NCI-H146 treated with DMSO at 0.1 percent for 48 hours (cell line): ENCODE data around the gene GSTM5.
"Not testable (repeated sequence)": the region's sequence is repeated elsewhere in the genome, so short reads cannot be mapped to it uniquely, and the experiment has no call there.

Experiments used
- DNase-seq: peaks from one replicate; lab custom pipeline; 2025; ENCODE audit not compliant: unreplicated experiment; lab: John Stamatoyannopoulos, UW

The GSTM5 gene

DNA sequence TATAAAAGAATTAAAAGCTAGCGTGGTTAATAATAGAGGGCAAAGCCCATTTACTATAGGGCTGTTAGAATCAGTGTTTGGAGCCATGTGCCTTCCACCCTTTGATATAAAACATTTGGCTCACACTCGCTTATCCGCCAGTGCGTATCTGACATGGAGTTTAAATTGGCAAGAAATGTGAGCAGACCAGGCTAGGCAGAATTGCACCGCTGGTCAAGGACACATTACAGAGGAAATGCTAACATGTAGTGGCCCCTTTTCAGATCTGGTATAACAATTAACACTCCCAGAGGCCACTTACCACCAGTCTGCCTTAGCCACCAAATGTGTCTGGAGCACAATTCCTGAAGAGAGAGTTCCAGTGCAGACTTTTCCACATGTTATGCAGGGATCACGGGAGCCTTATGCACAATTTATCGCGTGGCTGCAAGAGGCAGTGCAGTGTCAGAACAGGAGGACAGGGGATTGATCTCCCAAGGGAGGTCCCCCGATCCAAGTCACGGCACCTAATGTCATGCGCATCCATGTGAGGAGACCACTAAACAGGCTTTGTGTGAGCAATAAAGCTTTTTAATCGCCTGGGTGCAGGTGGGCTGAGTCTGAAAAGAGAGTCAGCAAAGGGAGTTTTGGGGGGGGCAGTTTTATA is 14.8 kb downstream of the GSTM5 start:
- no peak for DNase-seq

DNA sequence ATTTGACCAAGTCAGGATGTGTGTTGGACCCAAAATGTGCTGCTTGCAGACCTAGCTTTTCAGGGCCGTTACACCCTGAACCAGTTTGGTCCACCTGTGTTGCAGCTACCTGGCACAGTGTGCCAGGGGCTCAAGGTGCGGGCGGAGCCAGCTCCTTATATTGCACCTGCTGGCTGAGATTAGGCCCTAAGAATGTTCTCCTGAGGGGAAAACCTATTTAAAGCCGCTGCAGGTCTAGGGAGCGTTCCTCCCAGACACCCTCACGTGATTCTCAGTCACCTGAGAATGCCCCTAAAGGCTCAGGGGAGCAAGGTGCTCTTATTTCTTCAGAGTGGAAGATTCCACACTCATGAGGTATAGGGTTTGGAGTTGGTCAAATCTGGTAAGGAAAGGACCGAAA is 16.8 kb downstream of the GSTM5 start:
- no peak for DNase-seq

DNA sequence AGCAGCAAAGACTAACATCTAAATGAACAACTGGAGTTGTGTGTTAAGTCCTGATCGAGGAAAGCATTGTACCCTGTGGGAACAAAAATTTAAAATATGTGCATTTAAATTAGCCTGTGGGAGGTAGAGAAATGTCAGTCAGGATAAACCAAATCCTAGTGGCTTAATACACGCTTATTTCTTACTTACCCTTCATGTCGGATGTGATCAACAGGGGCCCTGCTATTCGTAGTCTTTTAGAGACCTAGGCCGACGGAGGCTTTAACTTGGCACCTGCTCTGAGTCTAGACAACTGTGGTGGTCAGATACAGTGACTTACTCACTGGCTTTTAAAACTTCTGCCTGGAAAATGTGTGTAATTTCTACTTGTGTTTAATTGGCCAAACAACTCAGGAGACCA is 18.6 kb downstream of the GSTM5 start:
- no peak for DNase-seq

GRCh38 chr1:109732390-109732881 is 20.4 kb downstream of the GSTM5 start:
- no peak for DNase-seq

DNA sequence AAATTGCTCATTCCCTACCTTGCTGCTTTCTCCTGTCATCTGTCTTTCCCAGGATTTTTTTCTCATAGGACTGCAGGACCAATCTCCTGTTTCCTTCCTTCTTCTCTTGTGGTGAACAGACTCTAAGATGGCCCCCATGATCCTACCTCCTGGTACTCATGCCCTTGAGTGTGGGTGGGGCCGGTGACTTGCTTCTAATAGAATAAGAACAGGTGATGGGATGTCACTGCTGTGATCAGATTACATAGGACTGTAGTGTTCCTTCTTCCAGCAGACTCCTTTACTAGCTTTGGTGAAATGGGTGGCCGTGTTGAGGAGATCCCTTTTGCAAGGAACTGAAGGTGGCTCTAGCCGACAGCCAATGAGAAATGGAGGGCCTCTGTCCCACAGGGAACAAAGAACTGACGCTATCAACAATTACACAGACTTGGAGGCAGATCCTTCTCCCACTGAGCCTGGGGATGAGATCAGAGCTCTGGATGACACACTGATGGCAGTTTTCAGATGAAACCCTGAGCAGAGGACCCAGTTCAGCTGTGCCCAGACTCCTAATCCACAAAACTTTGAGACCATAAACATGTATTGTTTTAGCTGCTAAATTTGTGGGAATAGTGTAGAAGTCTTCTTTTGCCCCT is 21.3 kb downstream of the GSTM5 start:
- no peak for DNase-seq

DNA sequence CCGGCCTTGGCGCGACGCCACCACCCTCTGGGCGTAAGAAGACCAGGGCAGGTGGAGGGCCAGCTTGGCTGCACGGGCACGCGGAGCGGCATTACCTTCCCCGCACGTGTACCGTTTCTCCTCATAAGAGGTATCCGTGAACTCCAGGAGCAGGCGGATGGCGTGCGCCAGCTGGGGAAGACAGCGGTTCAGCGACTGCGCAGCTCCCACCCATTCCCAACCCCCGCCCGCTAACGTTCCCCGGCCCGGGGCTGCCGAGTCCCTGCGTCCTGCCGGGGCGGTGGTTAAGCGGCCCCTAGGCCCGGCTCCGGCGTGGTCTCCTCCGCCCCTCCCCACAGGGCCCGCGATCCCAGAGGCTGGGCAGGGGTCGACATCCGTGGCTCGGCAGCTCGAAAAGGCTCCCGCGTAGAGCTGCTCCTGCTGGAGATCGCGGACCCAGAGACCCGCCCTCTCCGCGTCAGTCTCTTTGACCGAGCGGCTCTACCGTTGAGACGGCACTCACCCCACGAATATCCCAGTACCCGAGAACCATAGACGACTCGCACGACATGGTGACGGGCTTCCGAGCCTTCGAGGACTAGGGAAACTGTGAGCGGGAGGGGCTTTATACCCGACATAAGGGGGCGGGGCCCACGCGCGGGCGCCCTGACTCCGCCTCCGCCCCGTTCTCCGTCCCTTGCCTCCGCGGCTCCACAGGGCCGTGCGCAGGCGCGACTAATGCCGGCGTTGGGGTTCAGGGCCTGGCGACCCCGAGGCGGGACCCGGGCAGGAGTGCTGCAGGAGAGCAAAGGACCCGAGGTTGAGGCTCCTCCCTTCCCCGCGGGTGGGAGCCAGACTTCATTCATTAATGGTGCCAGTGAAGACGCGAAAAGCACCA is 27.9 kb downstream of the GSTM5 start:
- DNase-seq: peak; percentile 73

- no peak for DNase-seq
Observed at GRCh38 chr1:109740615-109741373, 28.7 kb downstream of the GSTM5 start, which contains the start of gene GSTM3. TSS of gene GSTM3 (minus strand) at chr1:109741038. CDS start at chr1:109740287, 751 bp downstream.

GRCh38 chr1:109748311-109748710 is 36.3 kb downstream of the GSTM5 start:
- DNase-seq: not testable (repeated sequence)

DNA sequence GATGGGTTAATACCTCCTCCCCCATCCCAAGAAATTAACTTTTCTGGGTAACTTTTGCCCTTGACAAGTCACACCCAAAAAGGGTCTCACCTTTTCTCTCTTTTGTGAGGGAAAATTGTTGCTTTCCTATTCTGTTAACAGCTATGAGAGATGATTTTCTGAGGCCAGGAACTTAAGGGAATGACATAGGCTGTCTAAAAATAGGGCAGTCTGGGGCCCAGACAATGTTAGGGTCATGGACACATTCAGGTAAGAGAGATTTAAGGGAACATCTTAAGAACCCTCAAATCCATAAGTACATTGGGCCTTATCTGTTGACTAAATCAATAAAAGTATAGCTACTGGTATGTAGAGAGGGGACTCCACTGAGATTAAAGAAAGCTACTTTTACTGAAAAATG is 37.2 kb downstream of the GSTM5 start:
- no peak for DNase-seq

DNA sequence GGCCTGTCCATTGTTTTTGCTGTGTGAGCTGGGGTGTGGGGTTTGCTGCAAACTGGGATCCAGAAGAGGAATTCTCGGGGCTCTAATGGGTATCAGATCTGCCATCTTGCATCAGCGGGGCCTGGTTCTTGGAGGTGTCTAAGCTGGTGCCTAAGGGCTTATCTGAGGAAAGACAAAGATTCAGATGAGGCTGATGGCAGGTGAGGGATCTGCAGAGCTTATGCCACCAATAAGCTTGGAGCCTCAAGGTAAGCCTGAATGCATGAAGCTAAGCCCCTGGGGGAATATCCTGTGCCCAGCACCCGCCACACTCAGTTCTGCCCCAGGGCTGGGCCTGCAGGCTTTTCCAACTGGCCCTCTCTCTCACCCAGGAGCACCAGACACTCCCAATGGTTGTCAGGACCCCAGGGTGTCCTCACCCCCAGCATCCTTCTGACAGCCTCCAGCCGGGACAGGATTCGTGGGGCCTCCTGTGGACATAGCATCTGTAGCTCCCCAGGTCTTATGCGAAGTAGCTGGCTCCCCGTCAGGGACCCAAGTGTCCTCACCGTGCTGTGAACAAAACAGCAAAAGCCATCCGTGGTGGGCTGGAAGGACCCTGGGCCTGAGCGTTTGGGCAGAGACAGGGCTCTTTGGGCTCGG is 38.3 kb downstream of the GSTM5 start:
- DNase-seq: no peak

DNA sequence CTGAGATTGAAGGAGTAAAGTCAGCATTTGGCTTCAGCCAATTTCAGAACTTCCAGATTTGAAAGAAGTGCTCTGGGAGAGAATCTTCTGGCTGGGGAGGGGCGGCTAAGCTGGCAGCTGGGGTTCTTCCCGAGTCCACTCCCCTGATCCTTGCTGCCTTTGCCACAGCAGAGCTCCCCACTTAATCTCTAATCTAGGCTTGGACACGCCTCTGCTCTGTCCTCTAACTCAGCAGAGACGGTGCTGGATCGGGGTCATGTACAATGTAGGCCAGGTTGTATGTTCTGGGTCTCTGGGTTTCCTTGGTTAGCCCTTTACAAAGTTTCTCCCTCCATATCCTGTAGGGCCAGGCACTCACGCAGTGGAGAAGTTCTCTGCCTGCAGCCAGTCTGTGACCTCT is 38.9 kb downstream of the GSTM5 start:
- DNase-seq: no peak

DNA sequence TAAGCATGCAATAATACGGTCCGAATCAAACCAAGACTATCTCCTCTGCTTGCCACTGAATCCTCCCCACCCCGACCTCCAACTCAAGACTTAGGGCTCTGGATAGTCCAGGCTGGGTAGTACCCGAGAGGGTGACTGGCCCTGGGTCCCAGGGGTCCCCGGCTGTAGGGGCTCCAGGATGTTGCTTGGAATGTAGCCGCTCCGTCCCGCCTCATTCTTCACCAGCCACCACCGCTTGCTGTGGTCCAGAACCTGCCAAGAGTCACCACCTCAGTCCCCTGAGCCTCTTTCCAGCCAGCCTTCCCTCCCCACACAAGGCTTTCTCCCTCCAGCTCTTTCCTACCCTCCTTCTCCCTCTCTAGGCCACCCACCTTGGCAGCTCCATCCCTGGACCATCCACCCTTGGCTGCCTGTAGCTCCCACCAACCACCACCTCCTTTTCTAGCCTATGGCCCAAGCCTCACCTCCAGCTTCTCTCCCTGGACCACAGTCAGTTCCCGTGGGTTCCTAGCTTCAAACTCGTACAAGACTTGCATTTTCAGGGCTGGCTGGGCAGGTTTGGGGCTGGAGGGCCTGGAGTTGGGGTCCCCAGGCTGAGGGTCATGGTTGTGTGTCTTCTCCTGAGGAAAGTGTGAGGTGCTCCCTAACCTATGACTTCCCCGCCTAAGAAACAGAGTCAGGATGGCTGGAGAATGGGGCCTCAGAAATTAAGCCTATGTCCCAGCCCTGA is 39.6 kb downstream of the GSTM5 start:
- DNase-seq: no peak

- no peak for DNase-seq
Observed at GRCh38 chr1:109754738-109755137, 42.7 kb downstream of the GSTM5 start.

DNA sequence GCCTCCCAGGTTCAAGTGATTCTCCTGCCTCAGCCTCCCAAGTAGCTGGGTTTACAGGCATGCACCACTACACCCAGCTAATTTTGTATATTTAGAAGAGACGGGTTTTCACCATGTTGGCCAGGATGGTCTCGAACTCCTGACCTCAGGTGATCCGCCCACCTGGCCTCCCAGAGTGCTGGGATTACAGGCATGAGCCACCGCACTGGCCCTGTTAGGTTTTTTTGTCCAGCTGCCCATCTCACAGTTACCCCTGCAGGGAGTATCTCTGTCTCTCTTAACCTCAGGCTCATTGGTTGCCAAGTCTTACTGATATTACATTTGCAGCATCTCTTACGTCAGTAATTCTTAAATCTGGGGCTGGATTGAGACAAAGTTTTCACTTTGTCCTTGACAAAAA is 44.3 kb downstream of the GSTM5 start:
- DNase-seq: not testable (repeated sequence)

DNA sequence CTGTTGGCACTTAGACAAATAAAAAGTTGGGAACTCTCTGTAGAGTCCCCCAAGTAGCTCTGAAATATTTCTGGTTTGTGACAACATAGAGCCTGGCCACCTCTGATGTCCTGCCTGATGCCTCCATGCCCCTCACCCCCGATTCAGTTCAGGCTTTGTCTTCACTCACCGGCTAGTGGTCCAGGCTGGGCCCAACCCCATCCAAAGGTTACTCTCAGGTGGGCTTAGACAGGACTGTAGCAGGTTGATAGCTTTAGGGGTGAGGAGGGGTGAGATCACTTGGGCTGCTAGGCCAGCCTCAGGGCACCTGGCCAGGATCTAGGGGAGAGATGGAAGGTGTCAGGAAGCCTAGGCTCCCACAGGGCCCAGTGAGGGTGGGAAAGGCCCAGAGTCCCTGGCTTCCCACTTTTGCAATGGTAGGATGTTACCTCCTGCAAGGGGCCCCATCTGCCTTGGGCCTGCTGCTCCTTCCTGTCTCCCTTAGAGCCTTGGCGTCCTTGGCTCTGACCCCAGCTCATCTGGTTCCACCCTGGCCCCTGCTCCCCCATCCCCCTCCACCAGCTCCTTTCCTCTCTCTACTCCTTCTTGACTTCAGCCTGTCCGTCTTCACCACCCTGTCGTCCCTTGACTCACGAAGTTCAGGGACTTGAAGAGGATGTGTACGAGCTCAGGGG is 44.9 kb downstream of the GSTM5 start:
- no peak for DNase-seq

DNA sequence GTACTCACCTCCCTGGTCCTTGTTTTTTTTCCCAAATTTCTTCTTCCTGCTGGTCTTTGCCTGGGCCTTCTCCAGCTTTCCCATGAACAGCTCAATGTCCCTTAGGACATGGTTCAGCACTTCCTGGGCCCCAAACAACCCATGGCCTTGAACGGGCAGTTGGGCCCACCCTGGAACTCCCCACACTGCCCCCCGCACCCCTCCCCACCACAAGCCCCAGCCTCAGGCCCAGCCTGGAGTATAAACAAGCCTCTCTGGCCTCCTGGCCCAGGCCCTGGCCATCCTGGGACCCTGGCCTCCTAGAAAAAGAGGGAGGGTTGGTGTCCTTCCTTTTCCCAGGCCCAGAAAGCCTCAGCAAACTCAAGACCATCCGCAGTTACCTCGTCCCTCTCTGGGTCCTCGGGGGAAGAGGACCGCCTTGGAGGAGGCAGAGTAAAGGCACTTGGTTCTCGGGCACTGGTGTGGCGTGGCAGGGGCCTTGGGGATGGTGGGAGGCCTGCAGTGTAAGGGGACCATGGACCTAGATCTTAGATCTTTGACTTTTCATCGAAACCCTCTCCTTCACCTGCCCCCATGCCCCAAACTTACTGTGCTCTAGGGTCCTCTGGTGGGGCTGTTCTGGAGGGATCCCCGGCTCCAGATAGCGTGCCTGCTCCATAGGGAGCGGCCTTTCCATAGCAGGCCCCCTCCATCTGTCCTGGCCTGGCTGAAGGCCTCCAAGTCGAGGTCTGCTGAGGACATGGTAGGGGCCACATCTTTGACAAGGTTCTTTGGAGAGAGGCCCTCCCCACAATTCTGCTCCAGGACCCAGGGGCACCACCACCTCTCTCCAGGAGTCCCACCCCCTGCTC is 46.1 kb downstream of the GSTM5 start:
- no peak for DNase-seq

- no peak for DNase-seq
Observed at GRCh38 chr1:109759513-109760334, 47.7 kb downstream of the GSTM5 start.
